Measurements from ENCODE around the gene LINGO3. TPM values are rescaled to one million over a fixed set of nuclear protein-coding genes. Genes with fewer than 3 reads are reported as not detected.

The LINGO3 gene
- total and polyA plus RNA-seq, 2 of the 8 experiments (the other 6 are each of a cell fraction or from before 2014, with no cell fraction given): 0.59 TPM; not detected in 1

GRCh38 chr19:2331601-2332246 is 23.8 kb upstream of the LINGO3 start:
- H4K5ac ChIP-seq (ENCODE audit: insufficient read length, low read depth, low read length): no peak overlapping the region
- WGBS, 2 experiments (ENCODE audit: extremely low coverage in 1 of 2, insufficient coverage in 1 of 2, insufficient read length in 1 of 2, insufficient replicate concordance in 2 of 2, low coverage in 1 of 2, low lambda C conversion rate in 2 of 2, missing lambda C conversion rate in 1 of 2): 87% methylated on average over 12 of the region's 12 CpGs; no CpG with 5 or more reads in 1 of the 2 experiments
- no peak for FAIRE-seq
- no peak overlapping the region for H3K56ac ChIP-seq (replicated peaks; ENCODE audit: insufficient read length, low read depth, low read length)
- H2BK120ac ChIP-seq (replicated peaks; ENCODE audit: low read depth, low read length): no peak overlapping the region
- peaks cover 1 to 29% of the 10 kb centered on the region in 2 experiments for H4K20me1 ChIP-seq (replicated peaks in 1 of 2; ENCODE audit: control insufficient read depth in 1 of 2, insufficient read depth in 2 of 2, low read length in 2 of 2)
- H3K4me2 ChIP-seq (ENCODE audit: insufficient read depth in 1 of 2, low read depth in 2 of 2, low read length in 2 of 2): peak overlapping the region in 1 of 2 experiments; percentile 25; a peak in 1 of 4 replicates
- no peak overlapping the region for H3K4me3 ChIP-seq (ENCODE audit: extremely low read depth in 1 of 4, insufficient read depth in 2 of 4, low read depth in 3 of 4, low read length in 4 of 4)
- H3K79me1 ChIP-seq (ENCODE audit: low read depth, low read length): peaks cover 33% of the 10 kb centered on the region
- H2BK5ac ChIP-seq (ENCODE audit: low read depth, low read length): no peak overlapping the region
- H3K4me1 ChIP-seq (replicated peaks in 1 of 4; ENCODE audit: control insufficient read depth in 3 of 4, insufficient read depth in 4 of 4, low read length in 3 of 4): peaks cover 0 to 36% (median 15%) of the 10 kb centered on the region in 4 experiments; a peak in 6 of 7 replicates
- no peak overlapping the region for H3K4ac ChIP-seq (replicated peaks; ENCODE audit: insufficient read length, low read depth, low read length)
- H3K23me2 ChIP-seq (ENCODE audit: low read depth, low read length): peaks cover 14% of the 10 kb centered on the region; the same call in 1 of the 2 replicates
- no peak overlapping the region for H3K14ac ChIP-seq (ENCODE audit: insufficient read length)
- H3K23ac ChIP-seq (ENCODE audit: insufficient read length): no peak overlapping the region
- CTCF ChIA-PET (ENCODE audit: partially characterized antibody): interaction anchor here (0.7 to 6.3 kb wide), 6 partner anchors 10 to 142 kb away, joined by 3 to 27 read pairs (median 4); no protein-coding TSS in a partner anchor
- no peak overlapping the region for H3K18ac ChIP-seq (ENCODE audit: extremely low read depth, low read length)
- H2BK12ac ChIP-seq (ENCODE audit: low read depth, low read length): no peak overlapping the region
- no peak overlapping the region for H4K91ac ChIP-seq (replicated peaks; ENCODE audit: insufficient read length, low read length)
- no peaks in the 10 kb centered on the region for H3K27me3 ChIP-seq (replicated peaks in 1 of 4; ENCODE audit: control insufficient read depth in 3 of 4, extremely low read depth in 1 of 4, insufficient read depth in 3 of 4, low read length in 3 of 4)
- no peak for DNase-seq (ENCODE audit: low read depth in 1 of 2, low spot score in 2 of 2)
- no peak overlapping the region for H2AFZ ChIP-seq (ENCODE audit: low read length)
- H3K9me3 ChIP-seq (ENCODE audit: insufficient read depth in 2 of 2, low read depth in 1 of 2, low read length in 1 of 2): peaks cover 0 to 5% of the 10 kb centered on the region in 2 experiments; a peak in 1 of 4 replicates
- H4K8ac ChIP-seq (ENCODE audit: extremely low read depth, insufficient read depth, low read length): no peak overlapping the region
- H3K79me2 ChIP-seq (ENCODE audit: control insufficient read depth in 1 of 2, insufficient read depth in 2 of 2, low read length in 2 of 2): peaks cover 14 to 68% of the 10 kb centered on the region in 2 experiments
- no peak overlapping the region for H3K9ac ChIP-seq (replicated peaks in 1 of 4; ENCODE audit: extremely low read depth in 1 of 4, low read depth in 3 of 4, low read length in 3 of 4)
- peaks cover 0 to 2% (median 0%) of the 10 kb centered on the region in 4 experiments; a peak in 2 of 8 replicates for H3K36me3 ChIP-seq (ENCODE audit: control insufficient read depth in 2 of 4, insufficient read depth in 4 of 4, low read length in 3 of 4)
- H2AK5ac ChIP-seq (ENCODE audit: low read depth, low read length): no peak overlapping the region
- POLR2A ChIA-PET (ENCODE audit: partially characterized antibody): interaction anchor here (0.6 to 1.8 kb wide), 11 partner anchors 10 to 98 kb away, joined by 3 to 9 read pairs (median 3); no protein-coding TSS in a partner anchor
- H3K27ac ChIP-seq (ENCODE audit: low read depth, low read length): no peak overlapping the region
- no peak overlapping the region for H2BK20ac ChIP-seq (ENCODE audit: low read length)
- H2BK15ac ChIP-seq (ENCODE audit: low read length): no peak overlapping the region
- TF ChIP-seq POU5F1 (IDR thresholded peaks at IDR 0.05; ENCODE audit: low read depth, low read length): no peak
